Measurements from ENCODE around the gene NFATC3. TPM values are rescaled to one million over a fixed set of nuclear protein-coding genes. Genes with fewer than 3 reads are reported as not detected.

The NFATC3 gene
- total and polyA plus RNA-seq, 12 donors: 6.3 to 32.9 (median 23.4) TPM

DNA sequence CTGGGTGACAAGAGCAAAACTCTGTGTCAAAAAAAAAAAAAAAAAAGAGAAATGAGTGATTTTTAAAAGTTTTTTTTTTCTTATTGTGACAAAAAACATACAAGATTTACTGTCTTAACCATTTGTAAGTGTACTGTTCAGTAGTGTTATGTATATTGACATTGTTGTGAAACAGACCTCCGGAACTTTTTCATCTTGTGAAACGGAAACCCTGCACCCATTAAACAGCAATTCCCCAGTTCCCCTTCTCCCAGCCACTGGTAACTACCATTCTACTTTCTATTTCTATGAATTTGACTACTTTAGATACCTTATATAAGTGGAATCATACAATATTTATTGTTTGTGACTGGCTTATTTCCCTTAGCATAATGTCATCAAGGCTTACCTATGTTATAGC lies 43.4 kb upstream of the NFATC3 start:
- WGBS, 2 donors: 95 to 96% methylated on average over 2 of the region's 2 CpGs
- ATAC-seq: peak in 1 of 8 donors; percentile 40
- intact Hi-C loops (cut with DNase I): loop anchor here in 7 of 10 donors (2.0 to 10.0 kb wide), 13 partner anchors 49 to 519 kb away; partner anchors contain the start of genes NRN1L (in 6 of the 7), PSMB10 (in 3 of the 7) and CTRL (in 1 of the 7)

DNA sequence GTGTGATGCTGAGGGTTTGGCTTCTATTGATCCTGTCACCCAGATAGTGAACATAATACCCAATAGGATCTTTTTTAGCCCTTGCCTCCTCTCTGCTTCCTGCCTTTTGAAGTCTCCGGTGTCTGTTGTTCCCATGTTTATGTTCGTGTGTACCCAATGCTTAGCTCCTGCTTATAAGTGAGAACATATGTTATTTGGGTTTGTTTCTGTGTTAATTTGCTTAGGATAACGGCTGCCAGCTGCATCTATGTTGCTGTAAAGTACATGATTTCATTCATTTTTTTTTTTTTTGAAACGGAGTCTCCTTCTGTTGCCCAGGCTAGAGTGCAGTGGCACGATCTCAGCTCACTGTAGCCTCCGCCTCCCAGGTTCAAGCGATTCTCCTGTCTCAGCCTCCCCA lies 39.1 kb upstream of the NFATC3 start:
- Histone ChIP-seq H3K27ac (no peak overlapping the region), H3K27me3 (no peaks in the 10 kb centered on the region), H3K36me3 (peaks cover 0 to 57% (median 0%) of the 10 kb centered on the region in 9 donors), H3K4me1 (peaks cover 0 to 19% (median 0%) of the 10 kb centered on the region in 9 donors), H3K4me3 (no peak overlapping the region), H3K9me3 (no peaks in the 10 kb centered on the region)
- ATAC-seq: no peak
- intact Hi-C loops (cut with DNase I): loop anchor here in 2 of 10 donors (10.0 kb wide), 2 partner anchors 111 to 371 kb away; partner anchors contain the start of genes CTRL (in 1 of the 2) and PSMB10 (in 1 of the 2)
- no peak for DNase-seq
- TF ChIP-seq, protein P1, sequence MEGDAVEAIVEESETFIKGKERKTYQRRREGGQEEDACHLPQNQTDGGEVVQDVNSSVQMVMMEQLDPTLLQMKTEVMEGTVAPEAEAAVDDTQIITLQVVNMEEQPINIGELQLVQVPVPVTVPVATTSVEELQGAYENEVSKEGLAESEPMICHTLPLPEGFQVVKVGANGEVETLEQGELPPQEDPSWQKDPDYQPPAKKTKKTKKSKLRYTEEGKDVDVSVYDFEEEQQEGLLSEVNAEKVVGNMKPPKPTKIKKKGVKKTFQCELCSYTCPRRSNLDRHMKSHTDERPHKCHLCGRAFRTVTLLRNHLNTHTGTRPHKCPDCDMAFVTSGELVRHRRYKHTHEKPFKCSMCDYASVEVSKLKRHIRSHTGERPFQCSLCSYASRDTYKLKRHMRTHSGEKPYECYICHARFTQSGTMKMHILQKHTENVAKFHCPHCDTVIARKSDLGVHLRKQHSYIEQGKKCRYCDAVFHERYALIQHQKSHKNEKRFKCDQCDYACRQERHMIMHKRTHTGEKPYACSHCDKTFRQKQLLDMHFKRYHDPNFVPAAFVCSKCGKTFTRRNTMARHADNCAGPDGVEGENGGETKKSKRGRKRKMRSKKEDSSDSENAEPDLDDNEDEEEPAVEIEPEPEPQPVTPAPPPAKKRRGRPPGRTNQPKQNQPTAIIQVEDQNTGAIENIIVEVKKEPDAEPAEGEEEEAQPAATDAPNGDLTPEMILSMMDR (IDR thresholded peaks at IDR 0.05): no peak
- 93% methylated on average over 7 of the region's 7 CpGs for WGBS, 2 donors

More for the DNA sequence above, 43.4 kb upstream of the NFATC3 start:
- Histone ChIP-seq H3K36me3 (peaks cover 0 to 49% (median 0%) of the 10 kb centered on the region in 9 donors), H3K4me3 (no peak overlapping the region), H3K9me3 (no peaks in the 10 kb centered on the region), H3K4me1 (peaks cover 0 to 40% (median 0%) of the 10 kb centered on the region in 9 donors), H3K27ac (peak overlapping the region in 1 of 10 donors; percentile 69), H3K27me3 (no peaks in the 10 kb centered on the region)
- no peak for DNase-seq
- TF ChIP-seq, protein P1 (IDR thresholded peaks at IDR 0.05): no peak

DNA sequence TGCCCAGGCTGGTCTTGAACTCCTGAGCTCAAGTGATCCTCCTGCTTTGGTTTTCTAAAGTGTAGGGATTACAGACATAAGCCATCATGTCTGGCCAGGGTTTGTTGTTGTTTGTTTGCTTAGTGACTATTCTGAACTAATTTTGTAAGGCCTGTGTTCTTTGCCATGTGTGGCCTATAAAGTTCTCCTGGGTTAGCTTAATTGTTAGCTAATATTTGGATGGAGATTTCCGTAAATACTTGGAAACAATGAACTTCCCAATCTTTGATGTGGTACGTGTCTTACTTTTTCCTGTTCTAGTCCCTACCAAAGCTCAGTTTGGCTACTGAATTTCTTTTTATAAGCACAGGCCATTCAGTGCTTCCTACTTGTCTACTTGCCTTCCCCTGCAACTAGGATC lies 37.2 kb upstream of the NFATC3 start:
- H3K4me1 ChIP-seq: peaks cover 0 to 19% (median 0%) of the 10 kb centered on the region in 9 donors
- 71 to 80% methylated on average over 2 of the region's 2 CpGs for WGBS, 2 donors
- H3K9me3 ChIP-seq: no peaks in the 10 kb centered on the region
- no peak overlapping the region for H3K4me3 ChIP-seq
- intact Hi-C loops (cut with DNase I): loop anchor here in 2 of 10 donors (10.0 kb wide), 2 partner anchors 113 to 373 kb away; partner anchors contain the start of genes CTRL (in 1 of the 2) and PSMB10 (in 1 of the 2)
- peak overlapping the region in 6 of 10 donors; percentile 16 to 52 (median 44) for H3K27ac ChIP-seq
- peaks cover 0 to 74% (median 0%) of the 10 kb centered on the region in 9 donors for H3K36me3 ChIP-seq
- peak in 5 of 8 donors; percentile 16 to 68 (median 44) for ATAC-seq
- DNase-seq: no peak
- no peaks in the 10 kb centered on the region for H3K27me3 ChIP-seq
- TF ChIP-seq, protein P1 (IDR thresholded peaks at IDR 0.05): no peak

DNA sequence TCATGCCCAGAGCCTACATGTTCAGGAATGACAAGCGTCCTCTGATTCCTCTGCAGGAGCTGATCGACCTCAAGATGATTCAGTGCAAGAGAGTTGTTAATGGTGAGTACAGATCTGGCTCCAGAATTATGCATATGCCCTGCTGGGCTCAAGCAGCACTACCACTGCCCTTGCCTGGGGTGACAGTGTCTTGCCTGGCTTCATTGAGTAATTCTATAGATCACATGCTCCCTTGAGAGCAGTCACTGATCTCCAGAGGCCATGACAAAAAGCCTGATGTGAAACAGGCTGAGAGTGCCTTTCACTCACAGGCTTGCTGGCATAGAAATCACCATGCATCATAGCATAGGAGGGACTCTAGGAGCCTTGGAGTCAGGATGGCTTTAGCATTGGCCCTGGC lies 35.7 kb upstream of the NFATC3 start:
- Histone ChIP-seq H3K9me3 (no peaks in the 10 kb centered on the region), H3K4me1 (peaks cover 0 to 19% (median 0%) of the 10 kb centered on the region in 9 donors), H3K27me3 (no peaks in the 10 kb centered on the region), H3K36me3 (peaks cover 0 to 82% (median 0%) of the 10 kb centered on the region in 9 donors), H3K27ac (no peak overlapping the region), H3K4me3 (no peak overlapping the region)
- TF ChIP-seq, protein P1 (IDR thresholded peaks at IDR 0.05): no peak
- WGBS, 2 donors: 87 to 95% methylated on average over 2 of the region's 2 CpGs
- intact Hi-C loops (cut with DNase I): loop anchor here in 2 of 10 donors (10.0 kb wide), 2 partner anchors 115 to 375 kb away; partner anchors contain the start of genes CTRL (in 1 of the 2) and PSMB10 (in 1 of the 2)
- ATAC-seq (no peak), DNase-seq (no peak)

All from heart right ventricle (tissue), 16 donors.